Tibial artery (tissue), 4 donors: ENCODE data around the gene SNTG2.

Source experiments
- DNase-seq, 2 donors: peaks; one replicate each; pipeline ENCODE4 v3.0.0-alpha.2; 2019
- H3K27ac ChIP-seq, 2 donors: fragments of 200-600 bp; sonication (generic) in 1 of 2; 1 replicate in 1 of 2; 2 replicates in 1 of 2; pipeline ENCODE4 v1.5.1; 2018 to 2019; ENCODE audit warnings: mild to moderate bottlenecking in 1 of 2
- H3K27me3 ChIP-seq, 2 donors: fragments of 200-600 bp; sonication (generic) in 1 of 2; one replicate each; pipeline versions ENCODE4 v1.5.1 to v1.6.0; 2016 to 2019
- H3K36me3 ChIP-seq, 3 donors: fragments of 200-600 bp; sonication (generic) in 2 of 3; one replicate each; pipeline ENCODE4 v1.5.1; 2016 to 2019; ENCODE audit warnings: mild to moderate bottlenecking in 2 of 3
- H3K4me1 ChIP-seq, 4 donors: fragments of 200-600 bp; sonication (generic) in 2 of 4; 1 replicate in 3 of 4; 2 replicates in 1 of 4; pipeline ENCODE4 v1.5.1; 2016 to 2019
- H3K4me3 ChIP-seq, 2 donors: fragments of 200-600 bp; sonication (generic) in 1 of 2; 1 replicate in 1 of 2; 2 replicates in 1 of 2; pipeline ENCODE4 v1.5.1; 2018 to 2019; ENCODE audit warnings: mild to moderate bottlenecking in 2 of 2
- H3K9me3 ChIP-seq, 3 donors: fragments of 200-600 bp; sonication (generic) in 1 of 3; one replicate each; pipeline ENCODE4 v1.5.1; 2016 to 2019
- CTCF ChIP-seq, 2 experiments: fragments of 200-600 bp in 1 of 2; fragments of 450-650 bp in 1 of 2; IDR thresholded peaks; one replicate each; pipeline ENCODE4 v1.5.1; 2017 to 2019; ENCODE audit warnings: antibody characterized with exemption in 2 of 2, mild to moderate bottlenecking in 1 of 2, moderate library complexity in 1 of 2
- intact Hi-C: fragments of 100-400 bp; cut with DNase I; formaldehyde crosslinking; loops from one replicate; pipeline ENCODE4 v1.15.0; 2023; ENCODE audit warnings: low total_unique reads

SNTG2 gene

GRCh38 chr2:1045109-1045508 is 94.5 kb downstream of the SNTG2 start:
- H3K4me3 ChIP-seq: no peak overlapping the region
- TF ChIP-seq CTCF (IDR thresholded peaks at IDR 0.05): no peak
- DNase-seq: no peak

GRCh38 chr2:1046067-1046466 is 95.4 kb downstream of the SNTG2 start:
- intact Hi-C loops: no loop called here
- DNase-seq: no peak
- Histone ChIP-seq H3K27me3 (no peaks in the 10 kb centered on the region), H3K9me3 (peaks cover 0 to 6% (median 0%) of the 10 kb centered on the region in 3 donors), H3K36me3 (no peaks in the 10 kb centered on the region), H3K27ac (no peak overlapping the region), H3K4me3 (no peak overlapping the region), H3K4me1 (no peaks in the 10 kb centered on the region)
- no peak for TF ChIP-seq CTCF (IDR thresholded peaks at IDR 0.05)

More at GRCh38 chr2:1045109-1045508, 94.5 kb downstream of the SNTG2 start:
- intact Hi-C loops: no loop called here
- Histone ChIP-seq H3K27ac (no peak overlapping the region), H3K27me3 (no peaks in the 10 kb centered on the region), H3K9me3 (peaks cover 0 to 6% (median 0%) of the 10 kb centered on the region in 3 donors), H3K4me1 (no peaks in the 10 kb centered on the region), H3K36me3 (no peaks in the 10 kb centered on the region)

GRCh38 chr2:1047485-1047884 is 96.8 kb downstream of the SNTG2 start:
- peaks cover 0 to 6% (median 0%) of the 10 kb centered on the region in 3 donors for H3K9me3 ChIP-seq
- no peak overlapping the region for H3K4me3 ChIP-seq
- no peak for TF ChIP-seq CTCF (IDR thresholded peaks at IDR 0.05)
- H3K36me3 ChIP-seq: no peaks in the 10 kb centered on the region
- no peak overlapping the region for H3K27ac ChIP-seq
- intact Hi-C loops: no loop called here
- no peak for DNase-seq
- H3K27me3 ChIP-seq: no peaks in the 10 kb centered on the region
- no peaks in the 10 kb centered on the region for H3K4me1 ChIP-seq

GRCh38 chr2:1049691-1050090 is 99.0 kb downstream of the SNTG2 start:
- Histone ChIP-seq H3K27ac (no peak overlapping the region), H3K4me3 (no peak overlapping the region), H3K9me3 (peaks cover 0 to 6% (median 0%) of the 10 kb centered on the region in 3 donors), H3K36me3 (no peaks in the 10 kb centered on the region), H3K27me3 (peaks cover 0 to 3% of the 10 kb centered on the region in 2 donors), H3K4me1 (no peaks in the 10 kb centered on the region)
- no peak for TF ChIP-seq CTCF (IDR thresholded peaks at IDR 0.05)
- no peak for DNase-seq
- intact Hi-C loops: no loop called here

- intact Hi-C loops: no loop called here
- TF ChIP-seq CTCF (IDR thresholded peaks at IDR 0.05): no peak
- peaks cover 0 to 3% of the 10 kb centered on the region in 2 donors for H3K27me3 ChIP-seq
Observed at GRCh38 chr2:1051075-1051474, 100.4 kb downstream of the SNTG2 start.

GRCh38 chr2:1052771-1053191 is 102.1 kb downstream of the SNTG2 start:
- intact Hi-C loops: no loop called here
- Histone ChIP-seq H3K4me3 (no peak overlapping the region), H3K4me1 (no peaks in the 10 kb centered on the region), H3K27me3 (peaks cover 0 to 3% of the 10 kb centered on the region in 2 donors), H3K36me3 (no peaks in the 10 kb centered on the region), H3K27ac (no peak overlapping the region), H3K9me3 (peaks cover 0 to 6% (median 0%) of the 10 kb centered on the region in 3 donors)
- no peak for DNase-seq
- TF ChIP-seq CTCF (IDR thresholded peaks at IDR 0.05): no peak

More at GRCh38 chr2:1051075-1051474, 100.4 kb downstream of the SNTG2 start:
- Histone ChIP-seq H3K36me3 (no peaks in the 10 kb centered on the region), H3K27ac (no peak overlapping the region), H3K4me1 (no peaks in the 10 kb centered on the region), H3K9me3 (peaks cover 0 to 6% (median 0%) of the 10 kb centered on the region in 3 donors), H3K4me3 (no peak overlapping the region)
- DNase-seq: no peak
